WTC11 (cell line): ENCODE measurements around the gene ARHGAP8. TPM values are rescaled to one million over a fixed set of nuclear protein-coding genes. Genes with fewer than 3 reads are reported as not detected.
A peak's percentile ranks its signal among the peaks of the same experiment; 100 is the strongest.

Experiments
- ATAC-seq: fragments of 200-7000 bp; cut with Tn5 transposase; 2 replicates; pipeline ENCODE4 v1.10.0; 2021; ENCODE audit warnings: mild to moderate bottlenecking, moderate library complexity
- CTCF ChIA-PET: fragments of 300-600 bp; sonication (Branson Sonifier 250); formaldehyde crosslinking; loops from one replicate; lab custom pipeline; 2021; ENCODE audit warnings: antibody characterized with exemption; lab: Charles Lee
- POLR2A ChIA-PET: fragments of 350-600 bp; sonication (Branson Sonifier 250); formaldehyde crosslinking; loops from one replicate; lab custom pipeline; 2021; ENCODE audit warnings: antibody characterized with exemption; lab: Charles Lee
- DNase-seq: peaks from one replicate; pipeline ENCODE4 v3.0.0; 2021; ENCODE audit warnings: low spot score
- H3K27ac Mint-ChIP-seq: 2 replicates; pipeline ENCODE4 v1.8.0; 2021; ENCODE audit warnings: mixed read lengths
- H3K27me3 Mint-ChIP-seq: 2 replicates; pipeline ENCODE4 v1.8.0; 2021; ENCODE audit warnings: low read depth, mild to moderate bottlenecking, moderate library complexity, mixed read lengths
- H3K36me3 Mint-ChIP-seq: 2 replicates; pipeline ENCODE4 v1.8.0; 2021; ENCODE audit warnings: mixed read lengths
- H3K4me1 Mint-ChIP-seq: 2 replicates; pipeline ENCODE4 v1.8.0; 2022; ENCODE audit warnings: mixed read lengths
- H3K4me3 Mint-ChIP-seq: 2 replicates; pipeline ENCODE4 v1.8.0; 2021; ENCODE audit warnings: mild to moderate bottlenecking, moderate library complexity, mixed read lengths
- H3K9me3 Mint-ChIP-seq: 2 replicates; pipeline ENCODE4 v1.8.0; 2021; ENCODE audit warnings: mixed read lengths
- AR ChIP-seq: fragments of 250-450 bp; sonication (Bioruptor Pico); IDR thresholded peaks from 2 replicates; pipeline ENCODE4 v1.9.0; 2021; ENCODE audit warnings: mild to moderate bottlenecking
- EMX1 ChIP-seq: fragments of 250-450 bp; sonication (Bioruptor Pico); IDR thresholded peaks from 2 replicates; pipeline ENCODE4 v1.8.0; 2021; ENCODE audit warnings: mild to moderate bottlenecking
- ERG ChIP-seq: fragments of 250-450 bp; sonication (Bioruptor Pico); IDR thresholded peaks from 2 replicates; pipeline ENCODE4 v1.8.0; 2021; ENCODE audit warnings: mild to moderate bottlenecking
- GRHL2 ChIP-seq: fragments of 250-450 bp; sonication (Bioruptor Pico); IDR thresholded peaks from 2 replicates; pipeline ENCODE4 v1.8.0; 2022; ENCODE audit warnings: mild to moderate bottlenecking, moderate library complexity; ENCODE audit not compliant: insufficient replicate concordance, severe bottlenecking
- HMGXB4 ChIP-seq: sonication (generic); formaldehyde crosslinking; IDR thresholded peaks from 2 replicates; pipeline ENCODE4 v1.8.1; 2023; ENCODE audit warnings: mild to moderate bottlenecking, moderate library complexity, missing genetic modification reagents
- JAZF1 ChIP-seq: fragments of 250-450 bp; sonication (Bioruptor Pico); IDR thresholded peaks from 2 replicates; pipeline ENCODE4 v1.9.0; 2021; ENCODE audit warnings: moderate library complexity, mild to moderate bottlenecking, inconsistent platforms
- MXD4 ChIP-seq: fragments of 250-450 bp; sonication (Bioruptor Pico); IDR thresholded peaks from 2 replicates; pipeline ENCODE4 v1.8.0; 2021; ENCODE audit warnings: mild to moderate bottlenecking, moderate library complexity, borderline replicate concordance
- NFE2L1 ChIP-seq: sonication (generic); formaldehyde crosslinking; IDR thresholded peaks from 2 replicates; pipeline ENCODE4 v1.8.1; 2023; ENCODE audit warnings: missing genetic modification reagents
- NR3C1 ChIP-seq: sonication (generic); formaldehyde crosslinking; conservative IDR thresholded peaks from 2 replicates; pipeline ENCODE4 v1.8.1; 2023; ENCODE audit warnings: low read depth, mild to moderate bottlenecking, missing genetic modification reagents
- OVOL2 ChIP-seq: fragments of 250-450 bp; sonication (Bioruptor Pico); IDR thresholded peaks from 2 replicates; pipeline ENCODE4 v1.9.0; 2021; ENCODE audit warnings: mild to moderate bottlenecking, borderline replicate concordance
- PRDM15 ChIP-seq: sonication (generic); formaldehyde crosslinking; IDR thresholded peaks from 2 replicates; pipeline ENCODE4 v1.8.0; 2022; ENCODE audit warnings: missing genetic modification reagents
- SOX15 ChIP-seq: fragments of 250-450 bp; sonication (Bioruptor Pico); IDR thresholded peaks from 2 replicates; pipeline ENCODE4 v1.9.0; 2021; ENCODE audit warnings: mild to moderate bottlenecking
- ZBTB21 ChIP-seq: sonication (generic); formaldehyde crosslinking; IDR thresholded peaks from 2 replicates; pipeline ENCODE4 v1.8.1; 2023; ENCODE audit warnings: mild to moderate bottlenecking, missing genetic modification reagents, borderline replicate concordance
- ZNF263 ChIP-seq: sonication (generic); formaldehyde crosslinking; IDR thresholded peaks from 2 replicates; pipeline ENCODE4 v1.8.1; 2022; ENCODE audit warnings: low read depth, mild to moderate bottlenecking, moderate library complexity, missing genetic modification reagents
- ZNF317 ChIP-seq: sonication (generic); formaldehyde crosslinking; IDR thresholded peaks from 2 replicates; pipeline ENCODE4 v1.8.1; 2023; ENCODE audit warnings: low read depth, mild to moderate bottlenecking, moderate library complexity, missing genetic modification reagents, borderline replicate concordance
- ZNF396 ChIP-seq: fragments of 250-450 bp; sonication (Bioruptor Pico); IDR thresholded peaks from 2 replicates; pipeline ENCODE4 v1.8.0; 2021; ENCODE audit warnings: mild to moderate bottlenecking, moderate library complexity, borderline replicate concordance
- ZNF671 ChIP-seq: fragments of 250-450 bp; sonication (Bioruptor Pico); IDR thresholded peaks from 2 replicates; pipeline ENCODE4 v1.8.0; 2021; ENCODE audit warnings: mild to moderate bottlenecking
- total RNA-seq: library from RNA; stranded (reverse); gene quantifications from 3 replicates; pipeline ENCODE4 v1.2.3, GENCODE V29; 2021
- TF ChIP-seq, protein P1 (sequence below): sonication (generic); formaldehyde crosslinking; IDR thresholded peaks from 2 replicates; pipeline ENCODE4 v1.8.1; 2022; ENCODE audit warnings: mild to moderate bottlenecking, missing genetic modification reagents, moderate library complexity, borderline replicate concordance
- TF ChIP-seq, protein P2 (sequence below): sonication (generic); formaldehyde crosslinking; IDR thresholded peaks from 2 replicates; pipeline ENCODE4 v1.8.0; 2022; ENCODE audit warnings: mild to moderate bottlenecking, missing genetic modification reagents

The ARHGAP8 gene
- total RNA-seq, 1 experiment from 2014 or later, result 61.4 TPM

- H3K36me3 Mint-ChIP-seq, result peaks cover 40% of the 10 kb centered on the region
- TF ChIP-seq, protein P1, sequence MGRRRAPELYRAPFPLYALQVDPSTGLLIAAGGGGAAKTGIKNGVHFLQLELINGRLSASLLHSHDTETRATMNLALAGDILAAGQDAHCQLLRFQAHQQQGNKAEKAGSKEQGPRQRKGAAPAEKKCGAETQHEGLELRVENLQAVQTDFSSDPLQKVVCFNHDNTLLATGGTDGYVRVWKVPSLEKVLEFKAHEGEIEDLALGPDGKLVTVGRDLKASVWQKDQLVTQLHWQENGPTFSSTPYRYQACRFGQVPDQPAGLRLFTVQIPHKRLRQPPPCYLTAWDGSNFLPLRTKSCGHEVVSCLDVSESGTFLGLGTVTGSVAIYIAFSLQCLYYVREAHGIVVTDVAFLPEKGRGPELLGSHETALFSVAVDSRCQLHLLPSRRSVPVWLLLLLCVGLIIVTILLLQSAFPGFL (CRISPR knock-in tag), result no peak
- TF ChIP-seq OVOL2 (CRISPR knock-in tag), result no peak
- POLR2A ChIA-PET, result no interaction called here
- CTCF ChIA-PET, result no interaction called here
- H3K4me3 Mint-ChIP-seq, result no peak overlapping the region
- DNase-seq, result no peak
- H3K27ac Mint-ChIP-seq, result no peak overlapping the region
- no peaks in the 10 kb centered on the region for H3K27me3 Mint-ChIP-seq
- H3K4me1 Mint-ChIP-seq, result peaks cover 11% of the 10 kb centered on the region
- ATAC-seq, result no peak
- H3K9me3 Mint-ChIP-seq, result peaks cover 27% of the 10 kb centered on the region
Measured at GRCh38 chr22:44834065-44834464, 81.7 kb downstream of the ARHGAP8 start.

- TF ChIP-seq HMGXB4 (CRISPR knock-in tag) (no peak), EMX1 (CRISPR knock-in tag) (no peak), ZNF263 (0 out of 2 replicates have a peak, but pooled peaks have one; percentile 16)
- H3K27me3 Mint-ChIP-seq, result no peaks in the 10 kb centered on the region
- ChIA-PET POLR2A (no interaction called here), CTCF (interaction anchor here (0.9 kb wide), 1 partner anchor 17 kb away, joined by 4 read pairs; no protein-coding TSS in a partner anchor)
- H3K36me3 Mint-ChIP-seq, result peaks cover 45% of the 10 kb centered on the region
- H3K27ac Mint-ChIP-seq, result no peak overlapping the region
- H3K9me3 Mint-ChIP-seq, result peaks cover 26% of the 10 kb centered on the region
- H3K4me3 Mint-ChIP-seq, result no peak overlapping the region
- ATAC-seq (peak; percentile 26; the same call in 1 of the 2 replicates), DNase-seq (no peak)
- H3K4me1 Mint-ChIP-seq, result peaks cover 25% of the 10 kb centered on the region
Measured at GRCh38 chr22:44837481-44837880, 85.1 kb downstream of the ARHGAP8 start.

DNA sequence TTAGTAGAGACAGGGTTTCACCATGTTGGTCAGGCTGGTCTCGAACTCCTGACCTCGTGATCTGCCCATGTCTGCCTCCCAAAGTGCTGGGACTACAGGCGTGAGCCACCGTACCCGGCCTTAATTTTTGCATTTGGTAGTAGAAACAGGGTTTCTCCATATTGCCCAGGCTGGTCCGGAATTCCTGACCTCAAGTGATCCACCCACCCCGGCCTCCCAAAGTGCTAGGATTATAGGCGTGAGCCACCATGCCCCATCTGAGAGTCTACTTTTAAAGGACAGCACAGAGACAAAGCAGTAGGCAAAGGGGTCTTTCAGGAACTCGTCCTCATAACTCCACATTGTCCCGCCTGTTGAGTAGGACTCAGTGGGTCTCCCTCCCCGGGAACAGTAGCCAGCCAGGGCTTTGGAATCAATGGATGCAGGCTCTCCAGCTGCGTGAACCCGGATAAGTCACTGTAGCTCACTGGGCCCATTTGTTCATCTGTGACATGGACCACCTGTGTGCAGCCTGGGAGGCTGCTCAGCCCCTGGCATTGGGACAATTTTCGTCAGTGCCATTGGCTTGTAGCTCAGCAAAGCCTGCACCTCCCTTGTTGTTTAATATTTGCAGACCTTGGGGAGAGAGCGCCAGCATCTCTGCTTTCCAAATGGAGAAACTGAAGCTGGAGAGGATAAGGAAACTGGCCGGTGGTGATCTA, 86.1 kb downstream of the ARHGAP8 start:
- POLR2A ChIA-PET, result no interaction called here
- peaks cover 16% of the 10 kb centered on the region for H3K9me3 Mint-ChIP-seq
- CTCF ChIA-PET, result interaction anchor here (0.6 to 1.5 kb wide), 2 partner anchors 9 to 578 kb away, joined by 3 to 4 read pairs; no protein-coding TSS in a partner anchor
- no peak overlapping the region for H3K4me3 Mint-ChIP-seq
- DNase-seq (no peak), ATAC-seq (no peak)
- H3K36me3 Mint-ChIP-seq, result peaks cover 35% of the 10 kb centered on the region
- no peaks in the 10 kb centered on the region for H3K27me3 Mint-ChIP-seq
- H3K4me1 Mint-ChIP-seq, result peaks cover 25% of the 10 kb centered on the region
- no peak overlapping the region for H3K27ac Mint-ChIP-seq
- TF ChIP-seq ZNF317 (CRISPR knock-in tag), result no peak
- TF ChIP-seq PRDM15 (CRISPR knock-in tag), result no peak
- TF ChIP-seq MXD4 (CRISPR knock-in tag), result no peak
- TF ChIP-seq ZNF671 (CRISPR knock-in tag), result no peak
- TF ChIP-seq AR (CRISPR knock-in tag), result no peak
- TF ChIP-seq NR3C1 (CRISPR knock-in tag), result no peak
- no peak for TF ChIP-seq ZNF396 (CRISPR knock-in tag)
- TF ChIP-seq ZBTB21 (CRISPR knock-in tag), result no peak
- TF ChIP-seq GRHL2, result no peak
- TF ChIP-seq ERG (CRISPR knock-in tag), result no peak
- TF ChIP-seq, protein P2, sequence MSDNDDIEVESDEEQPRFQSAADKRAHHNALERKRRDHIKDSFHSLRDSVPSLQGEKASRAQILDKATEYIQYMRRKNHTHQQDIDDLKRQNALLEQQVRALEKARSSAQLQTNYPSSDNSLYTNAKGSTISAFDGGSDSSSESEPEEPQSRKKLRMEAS, result no peak
- no peak for TF ChIP-seq OVOL2 (CRISPR knock-in tag)
- no peak for TF ChIP-seq NFE2L1 (CRISPR knock-in tag)
- no peak for TF ChIP-seq JAZF1 (CRISPR knock-in tag)
- TF ChIP-seq SOX15 (CRISPR knock-in tag), result no peak
